ENCODE measurements around the gene NPBWR2. TPM values are rescaled to one million over a fixed set of nuclear protein-coding genes. Genes with fewer than 3 reads are reported as not detected.

The NPBWR2 gene
- total RNA-seq, 6 experiments from 2014 or later: not detected

GRCh38 chr20:64096535-64096934 lies 10.8 kb downstream of the NPBWR2 start:
- no peak for DNase-seq
- no peaks in the 10 kb centered on the region for H3K4me1 ChIP-seq
- peaks cover 0 to 5% of the 10 kb centered on the region in 2 donors for H3K27me3 ChIP-seq
- ATAC-seq: no peak
- no peak for TF ChIP-seq POLR2A (IDR thresholded peaks at IDR 0.05)
- TF ChIP-seq, protein P1, sequence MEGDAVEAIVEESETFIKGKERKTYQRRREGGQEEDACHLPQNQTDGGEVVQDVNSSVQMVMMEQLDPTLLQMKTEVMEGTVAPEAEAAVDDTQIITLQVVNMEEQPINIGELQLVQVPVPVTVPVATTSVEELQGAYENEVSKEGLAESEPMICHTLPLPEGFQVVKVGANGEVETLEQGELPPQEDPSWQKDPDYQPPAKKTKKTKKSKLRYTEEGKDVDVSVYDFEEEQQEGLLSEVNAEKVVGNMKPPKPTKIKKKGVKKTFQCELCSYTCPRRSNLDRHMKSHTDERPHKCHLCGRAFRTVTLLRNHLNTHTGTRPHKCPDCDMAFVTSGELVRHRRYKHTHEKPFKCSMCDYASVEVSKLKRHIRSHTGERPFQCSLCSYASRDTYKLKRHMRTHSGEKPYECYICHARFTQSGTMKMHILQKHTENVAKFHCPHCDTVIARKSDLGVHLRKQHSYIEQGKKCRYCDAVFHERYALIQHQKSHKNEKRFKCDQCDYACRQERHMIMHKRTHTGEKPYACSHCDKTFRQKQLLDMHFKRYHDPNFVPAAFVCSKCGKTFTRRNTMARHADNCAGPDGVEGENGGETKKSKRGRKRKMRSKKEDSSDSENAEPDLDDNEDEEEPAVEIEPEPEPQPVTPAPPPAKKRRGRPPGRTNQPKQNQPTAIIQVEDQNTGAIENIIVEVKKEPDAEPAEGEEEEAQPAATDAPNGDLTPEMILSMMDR (IDR thresholded peaks at IDR 0.05): no peak
- H3K27ac ChIP-seq: no peak overlapping the region
- no peaks in the 10 kb centered on the region for H3K36me3 ChIP-seq
- H3K9me3 ChIP-seq: no peaks in the 10 kb centered on the region
- 52% methylated on average over 6 of the region's 6 CpGs for WGBS (ENCODE audit: insufficient coverage, low coverage, low lambda C conversion rate, missing lambda C conversion rate)
- intact Hi-C loops (cut with DNase I): no loop called here
- H3K4me3 ChIP-seq: no peak overlapping the region

GRCh38 chr20:64095927-64096326 lies 11.4 kb downstream of the NPBWR2 start:
- TF ChIP-seq, protein P1 (IDR thresholded peaks at IDR 0.05): no peak
- no peak for TF ChIP-seq POLR2A (IDR thresholded peaks at IDR 0.05)
- H3K27me3 ChIP-seq: no peaks in the 10 kb centered on the region
- no peak overlapping the region for H3K4me3 ChIP-seq
- no peaks in the 10 kb centered on the region for H3K36me3 ChIP-seq
- H3K4me1 ChIP-seq: no peaks in the 10 kb centered on the region
- intact Hi-C loops (cut with DNase I): no loop called here
- DNase-seq (no peak), ATAC-seq (no peak)
- H3K27ac ChIP-seq: no peak overlapping the region
- WGBS (ENCODE audit: insufficient coverage, low coverage, low lambda C conversion rate, missing lambda C conversion rate): 82% methylated on average over 9 of the region's 11 CpGs
- H3K9me3 ChIP-seq: no peaks in the 10 kb centered on the region

DNA sequence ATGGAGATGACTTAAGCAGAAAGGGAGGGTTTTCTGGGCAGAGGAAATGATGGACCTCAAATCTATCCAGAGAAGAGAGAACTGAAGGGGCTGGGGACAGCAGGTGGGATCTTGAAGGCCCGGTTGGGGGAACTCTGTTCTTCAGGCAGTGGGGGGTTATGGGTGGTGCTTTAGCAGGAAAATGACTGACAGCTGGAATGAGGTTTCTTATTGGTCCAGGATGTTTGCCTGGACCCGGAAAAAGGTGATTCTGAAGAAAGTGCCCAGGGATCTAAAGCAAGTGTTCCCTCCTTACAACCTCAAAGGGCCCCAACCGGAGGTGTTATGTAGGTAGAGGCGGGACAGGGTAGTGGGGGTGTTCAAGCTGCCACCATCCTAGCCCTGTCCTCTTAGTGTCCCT lies 11.9 kb downstream of the NPBWR2 start:
- 56% methylated on average over 3 of the region's 4 CpGs for WGBS (ENCODE audit: insufficient coverage, low coverage, low lambda C conversion rate, missing lambda C conversion rate)
- no peaks in the 10 kb centered on the region for H3K9me3 ChIP-seq
- no peak overlapping the region for H3K27ac ChIP-seq
- no peak for TF ChIP-seq POLR2A (IDR thresholded peaks at IDR 0.05)
- TF ChIP-seq, protein P1 (IDR thresholded peaks at IDR 0.05): no peak
- no peaks in the 10 kb centered on the region for H3K36me3 ChIP-seq
- no peak overlapping the region for H3K4me3 ChIP-seq
- H3K27me3 ChIP-seq: no peaks in the 10 kb centered on the region
- ATAC-seq: no peak
- no peaks in the 10 kb centered on the region for H3K4me1 ChIP-seq
- intact Hi-C loops (cut with DNase I): no loop called here
- DNase-seq: no peak

GRCh38 chr20:64093013-64093503 lies 14.3 kb downstream of the NPBWR2 start:
- no peak overlapping the region for H3K4me3 ChIP-seq
- TF ChIP-seq, protein P1 (IDR thresholded peaks at IDR 0.05): no peak
- no peak for TF ChIP-seq POLR2A (IDR thresholded peaks at IDR 0.05)
- H3K9me3 ChIP-seq: no peaks in the 10 kb centered on the region
- ATAC-seq (peak in 2 of 4 donors; percentile 14 to 18), DNase-seq (no peak)
- H3K27ac ChIP-seq: no peak overlapping the region
- intact Hi-C loops (cut with DNase I): no loop called here
- WGBS (ENCODE audit: insufficient coverage, low coverage, low lambda C conversion rate, missing lambda C conversion rate): 25% methylated on average over 7 of the region's 9 CpGs
- no peaks in the 10 kb centered on the region for H3K4me1 ChIP-seq
- H3K36me3 ChIP-seq: no peaks in the 10 kb centered on the region
- no peaks in the 10 kb centered on the region for H3K27me3 ChIP-seq

Data from right lobe of liver (tissue), 6 donors.